ENCODE data around the gene RAB4B.
A peak's percentile ranks its signal among the peaks of the same experiment; 100 is the strongest.

Gene RAB4B

DNA sequence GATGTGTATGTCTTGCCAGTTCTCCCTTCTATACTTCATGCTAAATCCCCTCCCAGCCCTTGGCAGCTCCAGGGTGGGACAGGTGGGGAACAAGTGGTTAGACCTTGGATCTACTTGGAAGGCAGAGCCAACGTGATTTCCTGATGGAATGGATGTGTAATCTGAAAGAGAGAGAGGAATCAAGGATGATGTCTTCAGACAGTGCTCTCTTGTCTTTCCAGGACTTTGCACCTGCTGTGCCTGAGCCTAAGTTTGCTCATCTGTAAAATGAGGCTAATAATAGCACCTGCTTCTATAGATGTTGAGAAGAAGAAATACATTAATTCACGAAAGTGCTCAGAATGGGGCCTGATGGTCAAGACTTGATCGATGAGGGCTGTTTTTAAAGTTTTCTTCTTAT, 13.9 kb downstream of the RAB4B start:
- no peak for DNase-seq (ENCODE audit: low spot score)
- H3K27ac ChIP-seq = peak overlapping the region; percentile 16; the same call in 1 of the 2 replicates
- ChIA-PET CTCF (no interaction called here), POLR2A (ENCODE audit: low non-redundant PET) (no interaction called here)
- TF ChIP-seq, protein P1, sequence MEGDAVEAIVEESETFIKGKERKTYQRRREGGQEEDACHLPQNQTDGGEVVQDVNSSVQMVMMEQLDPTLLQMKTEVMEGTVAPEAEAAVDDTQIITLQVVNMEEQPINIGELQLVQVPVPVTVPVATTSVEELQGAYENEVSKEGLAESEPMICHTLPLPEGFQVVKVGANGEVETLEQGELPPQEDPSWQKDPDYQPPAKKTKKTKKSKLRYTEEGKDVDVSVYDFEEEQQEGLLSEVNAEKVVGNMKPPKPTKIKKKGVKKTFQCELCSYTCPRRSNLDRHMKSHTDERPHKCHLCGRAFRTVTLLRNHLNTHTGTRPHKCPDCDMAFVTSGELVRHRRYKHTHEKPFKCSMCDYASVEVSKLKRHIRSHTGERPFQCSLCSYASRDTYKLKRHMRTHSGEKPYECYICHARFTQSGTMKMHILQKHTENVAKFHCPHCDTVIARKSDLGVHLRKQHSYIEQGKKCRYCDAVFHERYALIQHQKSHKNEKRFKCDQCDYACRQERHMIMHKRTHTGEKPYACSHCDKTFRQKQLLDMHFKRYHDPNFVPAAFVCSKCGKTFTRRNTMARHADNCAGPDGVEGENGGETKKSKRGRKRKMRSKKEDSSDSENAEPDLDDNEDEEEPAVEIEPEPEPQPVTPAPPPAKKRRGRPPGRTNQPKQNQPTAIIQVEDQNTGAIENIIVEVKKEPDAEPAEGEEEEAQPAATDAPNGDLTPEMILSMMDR (conservative IDR thresholded peaks at IDR 0.05; ENCODE audit: low read depth) = no peak

DNA sequence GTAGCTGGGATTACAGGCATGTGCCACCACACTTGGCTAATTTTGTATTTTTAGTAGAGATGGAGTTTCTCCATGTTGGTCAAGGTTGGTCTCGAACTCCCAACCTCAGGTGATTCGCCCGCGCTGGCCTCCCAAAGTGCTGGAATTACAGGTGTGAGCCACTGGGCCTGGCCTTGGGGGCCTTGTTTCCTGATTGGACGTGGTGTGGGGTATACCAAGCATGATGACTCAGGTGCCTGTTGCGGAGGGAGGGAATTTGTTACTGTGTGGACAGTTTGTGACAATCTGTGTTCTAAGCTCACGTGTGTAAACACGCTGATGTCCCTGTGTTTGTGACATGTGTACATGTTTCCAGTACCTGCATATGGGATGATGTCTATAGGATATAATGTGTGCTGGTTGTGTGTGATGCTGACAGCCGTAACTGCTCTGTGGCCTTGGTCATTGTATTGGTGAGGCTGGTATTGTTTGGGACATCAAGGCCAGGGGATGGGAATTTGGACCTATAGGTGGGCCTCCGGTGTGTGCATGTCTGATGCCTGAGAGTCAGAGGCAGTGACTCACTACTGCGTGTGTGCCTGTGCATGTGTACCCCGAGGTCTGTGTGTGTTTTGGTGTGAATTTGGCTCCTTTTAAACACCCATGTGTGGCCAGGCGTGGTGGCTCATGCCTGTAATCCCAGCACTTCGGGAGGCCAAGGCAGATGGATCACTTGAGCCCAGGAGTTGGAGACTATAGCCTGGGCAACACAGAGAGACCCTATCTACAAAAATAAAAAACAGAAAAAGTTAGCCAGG, 19.3 kb downstream of the RAB4B start:
- H3K27ac ChIP-seq = peak overlapping the region; percentile 88
- ChIA-PET CTCF (interaction anchor here (0.6 kb wide), 1 partner anchor 340 kb away, joined by 3 read pairs; no protein-coding TSS in a partner anchor), POLR2A (ENCODE audit: low non-redundant PET) (no interaction called here)
- DNase-seq (ENCODE audit: low spot score) = no peak
- TF ChIP-seq, protein P1 (conservative IDR thresholded peaks at IDR 0.05; ENCODE audit: low read depth) = no peak

DNA sequence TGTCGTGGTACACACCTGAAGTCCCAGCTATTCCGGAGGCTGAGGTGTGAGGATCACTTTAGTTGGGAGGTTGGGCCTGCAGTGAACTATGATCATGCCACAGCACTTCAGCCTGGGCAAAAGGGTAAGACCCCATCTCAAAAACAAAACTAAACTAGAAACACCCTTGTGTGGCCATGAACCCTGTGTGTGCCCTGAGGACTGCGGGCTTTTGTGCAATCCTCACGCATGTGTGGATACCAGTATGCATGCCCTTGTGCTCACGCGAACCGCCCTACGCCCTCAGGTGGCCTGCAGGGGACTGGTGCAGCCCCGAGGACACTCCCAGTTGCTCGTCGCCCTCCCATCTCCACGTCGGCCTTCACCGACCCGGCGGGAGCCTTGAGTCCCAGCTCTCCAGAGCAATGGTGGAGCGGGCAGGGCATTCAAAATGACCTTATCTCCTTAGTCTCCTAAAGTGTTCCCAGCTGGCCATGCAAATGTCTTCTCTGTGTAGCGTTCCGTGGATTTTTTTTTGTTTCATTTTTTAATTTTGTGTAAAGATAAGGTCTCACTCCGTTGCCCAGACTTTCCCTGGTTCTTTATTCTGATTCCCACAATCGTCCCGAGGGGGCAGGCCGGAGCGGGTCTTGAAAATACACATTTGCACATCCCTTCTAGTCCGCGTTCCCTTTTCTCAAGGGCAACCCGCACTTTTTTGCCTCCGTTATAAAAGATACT, 20.1 kb downstream of the RAB4B start:
- no peak for DNase-seq (ENCODE audit: low spot score)
- TF ChIP-seq, protein P1 (conservative IDR thresholded peaks at IDR 0.05; ENCODE audit: low read depth) = peak; percentile 60
- peak overlapping the region; percentile 88 for H3K27ac ChIP-seq
- ChIA-PET CTCF (interaction anchor here (0.6 kb wide), 2 partner anchors 96 to 350 kb away, joined by 3 to 7 read pairs; no protein-coding TSS in a partner anchor), POLR2A (ENCODE audit: low non-redundant PET) (interaction anchor here (1.1 kb wide), 1 partner anchor 20 kb away, joined by 3 read pairs; the partner anchor contains the start of gene RAB4B)

DNA sequence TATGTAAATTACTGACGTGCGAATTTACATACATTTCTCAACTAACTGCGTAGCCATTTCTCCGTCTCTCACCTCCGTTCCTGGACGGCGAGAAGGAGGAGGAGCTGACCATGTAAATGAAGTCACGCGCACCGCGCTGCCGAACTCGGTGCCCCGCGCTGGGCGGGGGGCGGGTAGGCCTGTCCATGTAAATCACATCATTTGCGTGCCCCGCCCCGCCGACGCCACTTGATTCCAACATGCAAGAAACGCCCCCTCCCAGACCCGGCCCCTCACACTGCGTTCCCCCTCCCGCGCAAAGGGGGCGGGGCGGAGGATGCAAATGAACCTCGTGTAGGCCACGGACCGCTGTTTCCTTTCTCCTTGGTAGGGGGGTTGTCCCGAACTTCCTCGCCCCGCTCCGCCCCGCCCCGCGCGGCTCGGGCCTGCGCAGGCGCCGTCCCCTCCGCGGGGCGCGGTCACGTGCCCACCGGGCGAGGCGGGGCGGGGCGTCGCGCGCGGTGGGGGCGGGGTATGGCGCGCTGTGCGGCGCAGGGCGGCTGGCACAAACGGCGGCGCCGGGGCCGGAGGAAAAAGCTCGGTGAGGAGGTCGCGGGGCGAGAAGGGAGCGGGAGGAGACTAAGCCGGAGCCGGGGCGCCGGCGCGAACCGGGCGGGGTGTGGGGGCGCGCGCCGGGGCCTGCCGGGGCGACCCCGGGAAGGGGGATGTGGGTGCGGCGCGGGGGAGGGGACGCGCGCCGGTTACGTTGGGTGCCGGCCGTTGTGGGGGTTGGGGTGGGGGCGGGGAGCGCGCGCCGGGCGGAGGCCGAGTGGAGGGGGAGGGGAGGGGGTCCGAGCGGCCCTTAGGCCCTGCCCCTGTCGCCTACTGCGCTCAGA, 20.9 kb downstream of the RAB4B start, which contains the start of gene EGLN2:
Gene EGLN2 (plus strand): TSS at position 509 of the 875 bp plus-strand sequence. CDS start 1,382 bp downstream, outside the sequence.
- peak within 1 kb of the TSS; percentile 88 for H3K27ac ChIP-seq
- peak; percentile 98 for DNase-seq (ENCODE audit: low spot score)
- TF ChIP-seq, protein P1 (conservative IDR thresholded peaks at IDR 0.05; ENCODE audit: low read depth) = no peak
- POLR2A ChIA-PET (ENCODE audit: low non-redundant PET) = interaction anchor here (1.1 kb wide), 1 partner anchor 21 kb away, joined by 3 read pairs; the partner anchor contains the start of gene RAB4B
- CTCF ChIA-PET = interaction anchor here (0.6 kb wide), 2 partner anchors 97 to 349 kb away, joined by 3 to 7 read pairs; no protein-coding TSS in a partner anchor

DNA sequence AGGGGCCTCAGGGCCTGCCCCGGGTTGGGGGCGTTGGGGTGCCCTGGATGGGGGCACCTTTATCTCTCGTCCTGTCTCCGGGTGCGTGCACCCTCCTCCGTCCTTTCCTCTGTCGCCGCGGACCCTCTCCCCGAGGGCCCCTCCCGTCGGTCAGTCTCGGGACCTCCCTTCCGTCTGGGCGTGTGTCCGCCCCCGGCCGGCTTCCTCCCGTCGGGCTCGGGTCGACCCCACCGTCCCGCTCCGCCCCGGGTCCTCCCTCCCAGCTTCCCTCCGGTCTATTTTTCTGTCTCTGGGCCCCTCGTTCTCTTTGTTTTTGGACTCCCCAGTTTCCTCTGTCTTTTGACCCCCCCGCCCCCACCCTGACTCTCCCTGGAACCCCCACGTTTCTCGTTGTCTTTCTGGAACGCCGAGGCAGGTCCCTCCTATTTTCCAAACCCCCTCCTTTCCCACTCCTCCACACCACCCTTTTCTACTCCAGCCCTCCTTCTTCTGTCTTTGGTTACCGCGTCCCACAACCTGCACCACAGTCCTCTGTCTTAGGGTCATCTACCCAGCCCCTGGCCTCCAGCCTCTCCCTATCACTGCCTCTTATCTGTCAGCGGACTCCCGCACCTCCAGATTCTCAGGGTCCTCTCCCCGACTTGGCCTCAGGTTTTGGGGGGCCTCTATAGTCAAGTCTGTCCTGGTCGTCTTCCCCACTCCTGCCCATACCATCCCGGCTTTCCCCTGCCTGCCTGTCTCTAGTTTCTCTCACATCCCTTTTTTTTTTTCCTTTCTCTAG, 21.7 kb downstream of the RAB4B start:
- POLR2A ChIA-PET (ENCODE audit: low non-redundant PET) = no interaction called here
- no peak for DNase-seq (ENCODE audit: low spot score)
- TF ChIP-seq, protein P1 (conservative IDR thresholded peaks at IDR 0.05; ENCODE audit: low read depth) = no peak

More for the DNA sequence above, 21.7 kb downstream of the RAB4B start:
- CTCF ChIA-PET = no interaction called here
- peak overlapping the region; percentile 88 for H3K27ac ChIP-seq

All from RWPE1 (cell line).